Heart right ventricle (tissue), 16 donors: ENCODE results near the gene KRT86. TPM values are rescaled to one million over a fixed set of nuclear protein-coding genes. Genes with fewer than 3 reads are reported as not detected.

Experiments
- ATAC-seq, 8 donors: fragments of 200-7000 bp; cut with Tn5 transposase; one replicate each; pipeline ENCODE4 v1.9.1; 2020; ENCODE audit warnings: mild to moderate bottlenecking in 8 of 8, moderate library complexity in 8 of 8, moderate number of reproducible peaks in 1 of 8
- DNase-seq, 2 donors: peaks; one replicate each; pipeline ENCODE4 v3.0.0-alpha.2; 2020
- H3K27ac ChIP-seq, 10 donors: fragments of 200-600 bp; sonication (generic) in 2 of 10; one replicate each; pipeline versions ENCODE4 v1.5.0 to v1.8.0; 2020 to 2022; ENCODE audit warnings: mild to moderate bottlenecking in 3 of 10
- H3K27me3 ChIP-seq, 7 donors: fragments of 200-600 bp; one replicate each; pipeline ENCODE4 v1.8.0; 2021 to 2022; ENCODE audit warnings: mild to moderate bottlenecking in 2 of 7
- H3K36me3 ChIP-seq, 9 donors: fragments of 200-600 bp; sonication (generic) in 1 of 9; one replicate each; pipeline versions ENCODE4 v1.5.0 to v1.8.0; 2020 to 2022; ENCODE audit warnings: mild to moderate bottlenecking in 2 of 9
- H3K4me1 ChIP-seq, 9 donors: fragments of 200-600 bp; sonication (generic) in 1 of 9; one replicate each; pipeline versions ENCODE4 v1.5.0 to v1.8.0; 2020 to 2022; ENCODE audit warnings: mild to moderate bottlenecking in 4 of 9
- H3K4me3 ChIP-seq, 10 donors: fragments of 200-600 bp; sonication (generic) in 2 of 10; one replicate each; pipeline versions ENCODE4 v1.5.0 to v1.8.0; 2020 to 2022; ENCODE audit warnings: mild to moderate bottlenecking in 7 of 10, moderate library complexity in 2 of 10
- H3K9me3 ChIP-seq, 11 donors: fragments of 200-600 bp in 10 of 11; sonication (generic) in 2 of 11; one replicate each; pipeline versions ENCODE4 v1.5.0 to v1.8.0; 2013 to 2022; ENCODE audit warnings: mild to moderate bottlenecking in 2 of 11, control low read depth in 1 of 11, moderate library complexity in 1 of 11
- CTCF ChIP-seq, 9 donors: fragments of 200-600 bp; sonication (generic) in 2 of 9; IDR thresholded peaks; one replicate each; pipeline versions ENCODE4 v1.5.0 to v1.8.0; 2021 to 2022; ENCODE audit warnings: antibody characterized with exemption in 9 of 9, mild to moderate bottlenecking in 5 of 9, moderate library complexity in 1 of 9
- WGBS, 2 donors: extraction: QIAGEN DNeasy Blood & Tissue Kit; methylation state at CpG; one replicate each; pipeline ENCODE4 v1.1.7; 2013; ENCODE audit warnings: inconsistent platforms in 1 of 2; 5-methylcytosine and 5-hydroxymethylcytosine counted together
- intact Hi-C, 10 donors: fragments of 100-400 bp; cut with DNase I; formaldehyde crosslinking; loops; one replicate each; pipeline versions ENCODE4 v1.11.1 to v1.14.2; 2022
- polyA plus RNA-seq, 2 donors: library from polyadenylated mRNA; stranded (reverse); fragments of 200-250 nt; gene quantifications; one replicate each; pipeline ENCODE4 v1.2.3, GENCODE V29; 2013
- total RNA-seq, 10 donors: library from RNA; stranded (reverse); fragmentation: NEBNext Ultra II Directional in 3 of 10; extraction: Animal tissue kit (Norgen Biotek cat#: 25700) in 3 of 10; gene quantifications; one replicate each; pipeline versions ENCODE4 v1.2.1 to v1.2.4, GENCODE V29; 2021 to 2023
- donor health status: Arrhythmogenic right ventricular cardiomyopathy.
- donor health status: ischemic (EF 13 %, LVEDD 7.1; RV severe dilation, severe dysfunction).
- donor health status: healthy with polysubstance abuse.
- donor health status: DM: no; HTN: yes; CAD: no.
- donor health status: DM: no; HTN: no; CAD: no.
- donor health status: ischemic (EF 25% LVEDD 6.9; RV normal size, moderate dysfunction).
- donor health status: ischemic (EF 25% LVEDD 5.7; RV mildly dilated, moderate dysfunction).
- donor health status: healthy.
- donor health status: DM: yes; HTN: yes; CAD: no.
- donor health status: Ischemic cardiomyopathy.
- donor health status: ischemic (EF 35%, LVEDD 5.7; RV mildly dilated, moderate dysfunction).
- donor health status: nonischemic (EF 11% LVEDD 7.7; RV severe dilation, severe dysfunction).
- donor health status: DM: yes; HTN: yes; CAD: no.
- donor health status: PGD.
- donor health status: ischemic (EF 29% LVEDD 5.4; RV normal size, mild dysfunction).
- donor health status: nonischemic (EF 23%, LVEDD 6.1; RV moderate dilation, normal function).

The KRT86 gene
- total and polyA plus RNA-seq, 12 donors, result 0.01 to 0.19 TPM; not detected in 10

- no peak for DNase-seq
- no peak overlapping the region for H3K27ac ChIP-seq
- ATAC-seq, result no peak
- peak in 7 of 9 donors; percentile 6 to 27 (median 19) for TF ChIP-seq CTCF (IDR thresholded peaks at IDR 0.05)
- peaks cover 0 to 15% (median 7%) of the 10 kb centered on the region in 9 donors for H3K4me1 ChIP-seq
- WGBS, 2 donors, result 67 to 69% methylated on average over 11 of the region's 11 CpGs
- H3K9me3 ChIP-seq, result no peaks in the 10 kb centered on the region
- intact Hi-C loops, result loop anchor here in 1 of 10 donors (1.0 kb wide), 1 partner anchor 20 kb away; no protein-coding TSS in a partner anchor
- peaks cover 0 to 62% (median 58%) of the 10 kb centered on the region in 7 donors for H3K27me3 ChIP-seq
- H3K36me3 ChIP-seq, result no peaks in the 10 kb centered on the region
- H3K4me3 ChIP-seq, result no peak overlapping the region
Measured at GRCh38 chr12:52305921-52306705, 31.7 kb downstream of the KRT86 start.

- ATAC-seq, result no peak
- WGBS, 2 donors, result 73 to 77% methylated on average over 2 of the region's 2 CpGs
- no peaks in the 10 kb centered on the region for H3K9me3 ChIP-seq
- intact Hi-C loops, result loop anchor here in 1 of 10 donors (1.0 kb wide), 1 partner anchor 20 kb away; no protein-coding TSS in a partner anchor
- H3K4me3 ChIP-seq, result no peak overlapping the region
- no peak overlapping the region for H3K27ac ChIP-seq
- H3K27me3 ChIP-seq, result peaks cover 0 to 61% (median 56%) of the 10 kb centered on the region in 7 donors
- peaks cover 0 to 15% (median 7%) of the 10 kb centered on the region in 9 donors for H3K4me1 ChIP-seq
- H3K36me3 ChIP-seq, result no peaks in the 10 kb centered on the region
- no peak for TF ChIP-seq CTCF (IDR thresholded peaks at IDR 0.05)
- DNase-seq, result no peak
Measured at GRCh38 chr12:52306731-52307130, 32.3 kb downstream of the KRT86 start.

- 7% methylated on average over 69 to 71 of the region's 71 CpGs for WGBS, 2 donors
- peaks cover 0 to 15% (median 7%) of the 10 kb centered on the region in 9 donors for H3K4me1 ChIP-seq
- peak in 5 of 9 donors; percentile 20 to 39 (median 24) for TF ChIP-seq CTCF (IDR thresholded peaks at IDR 0.05)
- ATAC-seq (peak; percentile 79 to 92 (median 89)), DNase-seq (peak; percentile 45 to 56)
- peaks cover 0 to 64% (median 58%) of the 10 kb centered on the region in 7 donors for H3K27me3 ChIP-seq
- no peaks in the 10 kb centered on the region for H3K36me3 ChIP-seq
- intact Hi-C loops, result no loop called here
- no peak overlapping the region for H3K27ac ChIP-seq
- H3K4me3 ChIP-seq, result peak overlapping the region; percentile 6 to 50 (median 44)
- H3K9me3 ChIP-seq, result no peaks in the 10 kb centered on the region
Measured at GRCh38 chr12:52307836-52308805, 33.7 kb downstream of the KRT86 start.
